Keratinocyte (primary cell): ENCODE measurements around the gene TECR. TPM values are rescaled to one million over a fixed set of nuclear protein-coding genes. Genes with fewer than 3 reads are reported as not detected.

Experiments used
- DNase-seq: peaks from one replicate; pipeline ENCODE4 v3.0.0-alpha.2; 2011; ENCODE audit warnings: low read depth, missing footprints, low spot score
- FAIRE-seq: peaks from 2 replicates; lab custom pipeline; 2011; peaks lifted over from hg19 to GRCh38; lab: Jason Lieb, UNC
- H2AFZ ChIP-seq: 2 replicates; pipeline ENCODE4 v1.6.0; 2012; ENCODE audit warnings: low read length, control low read depth, inconsistent platforms; ENCODE audit not compliant: control insufficient read depth
- H3K27ac ChIP-seq: 2 replicates; pipeline ENCODE4 v1.5.1; 2011; ENCODE audit warnings: low read length; ENCODE audit not compliant: control insufficient read depth, insufficient read depth
- H3K27me3 ChIP-seq: 3 replicates; pipeline ENCODE4 v1.6.0; 2011; ENCODE audit warnings: low read length; ENCODE audit not compliant: control insufficient read depth, insufficient read depth; ENCODE audit errors: extremely low read depth
- H3K36me3 ChIP-seq, 2 experiments: 2 replicates in 1 of 2; 3 replicates in 1 of 2; pipeline ENCODE4 v1.5.1; 2011; ENCODE audit warnings: low read length in 2 of 2, mild to moderate bottlenecking in 1 of 2; ENCODE audit not compliant: control insufficient read depth in 2 of 2, insufficient read depth in 2 of 2; ENCODE audit errors: extremely low read depth in 1 of 2
- H3K4me1 ChIP-seq: 3 replicates; pipeline ENCODE4 v1.5.1; 2011; ENCODE audit warnings: low read length; ENCODE audit not compliant: control insufficient read depth, insufficient read depth; ENCODE audit errors: extremely low read depth
- H3K4me2 ChIP-seq: 3 replicates; pipeline ENCODE4 v1.6.0; 2011; ENCODE audit warnings: low read depth, low read length; ENCODE audit not compliant: control insufficient read depth, insufficient read depth; ENCODE audit errors: extremely low read depth
- H3K4me3 ChIP-seq, 3 experiments: fragments of 200-600 bp in 1 of 3; sonication (generic) in 1 of 3; 2 replicates in 2 of 3; 3 replicates in 1 of 3; pipeline ENCODE4 v1.5.1; 2011 to 2016; ENCODE audit warnings: low read length in 3 of 3, mild to moderate bottlenecking in 3 of 3, control low read depth in 2 of 3, inconsistent platforms in 1 of 3, low read depth in 1 of 3, mixed read lengths in 1 of 3, mixed run types in 1 of 3, moderate library complexity in 1 of 3; ENCODE audit not compliant: control insufficient read depth in 2 of 3, insufficient read depth in 2 of 3; ENCODE audit errors: extremely low read depth in 1 of 3
- H3K79me2 ChIP-seq: 2 replicates; pipeline ENCODE4 v1.6.0; 2012; ENCODE audit warnings: low read length; ENCODE audit not compliant: control insufficient read depth, insufficient read depth
- H3K9ac ChIP-seq: 3 replicates; pipeline ENCODE4 v1.6.0; 2011; ENCODE audit warnings: low read length; ENCODE audit not compliant: control insufficient read depth, insufficient read depth; ENCODE audit errors: extremely low read depth
- H3K9me1 ChIP-seq: 3 replicates; pipeline ENCODE4 v1.6.0; 2011; ENCODE audit warnings: low read length; ENCODE audit not compliant: control insufficient read depth, insufficient read depth; ENCODE audit errors: extremely low read depth
- H3K9me3 ChIP-seq: 2 replicates; pipeline ENCODE4 v1.5.1; 2012; ENCODE audit warnings: low read depth, low read length; ENCODE audit not compliant: control insufficient read depth
- H4K20me1 ChIP-seq: 3 replicates; pipeline ENCODE4 v1.6.0; 2011; ENCODE audit warnings: low read length; ENCODE audit not compliant: control insufficient read depth, insufficient read depth; ENCODE audit errors: extremely low read depth
- EZH2 ChIP-seq: IDR thresholded peaks from one replicate; pipeline ENCODE4 v1.6.1; 2012; ENCODE audit warnings: inconsistent platforms, mild to moderate bottlenecking, low read length, moderate library complexity
- dilution Hi-C: fragments of 300-500 bp; cut with MboI; formaldehyde crosslinking; loops from one replicate; pipeline ENCODE4 v1.7.0; 2020; ENCODE audit warnings: low sequenced_read_pairs; ENCODE audit not compliant: extremely low pct_ligation_motif_present
- polyA plus RNA-seq, 5 experiments: library from polyadenylated mRNA; depleted of rRNA in 3 of 5; stranded (reverse) in 3 of 5; stranded (forward) in 1 of 5; unstranded in 1 of 5; fragments of >200 nt; gene quantifications; 1 replicate in 1 of 5; 2 replicates in 3 of 5; 3 replicates in 1 of 5; pipeline versions ENCODE4 v1.2.1 to v1.2.3, GENCODE V29; 2011 to 2012; ENCODE audit warnings: missing spikeins in 2 of 5, low read depth in 1 of 5, low replicate concordance in 1 of 5
- TF ChIP-seq, protein P1 (sequence below), 3 experiments: IDR thresholded peaks in 1 of 3; conservative IDR thresholded peaks in 1 of 3; optimal IDR thresholded peaks in 1 of 3; 2 replicates in 2 of 3; 3 replicates in 1 of 3; pipeline versions ENCODE3 to v1.5.1; 2011; ENCODE audit warnings: low read length in 3 of 3, mild to moderate bottlenecking in 3 of 3, moderate library complexity in 2 of 3, control low read depth in 1 of 3, inconsistent platforms in 1 of 3; ENCODE audit not compliant: insufficient read depth in 2 of 3; ENCODE audit errors: extremely low read depth in 1 of 3

Gene TECR
- polyA plus RNA-seq, 1 donor (not counting 4 experiments of a cell fraction or from before 2014, with no cell fraction given), result 92.3 TPM

GRCh38 chr19:14516746-14517438 is 12.5 kb upstream of the TECR start:
- Histone ChIP-seq H3K4me3 (peak overlapping the region; percentile 83 to 99 (median 90)), H2AFZ (no peak overlapping the region), H3K9me3 (no peaks in the 10 kb centered on the region), H3K4me1 (peaks cover 35% of the 10 kb centered on the region), H4K20me1 (peaks cover 24% of the 10 kb centered on the region), H3K9ac (peak overlapping the region; percentile 99), H3K27ac (peak overlapping the region; percentile 94), H3K4me2 (peak overlapping the region; percentile 94), H3K79me2 (peaks cover 31% of the 10 kb centered on the region), H3K27me3 (no peaks in the 10 kb centered on the region), H3K9me1 (peaks cover 4% of the 10 kb centered on the region), H3K36me3 (peaks cover 24 to 35% of the 10 kb centered on the region in 2 experiments)
- TF ChIP-seq EZH2, result no peak
- TF ChIP-seq, protein P1, sequence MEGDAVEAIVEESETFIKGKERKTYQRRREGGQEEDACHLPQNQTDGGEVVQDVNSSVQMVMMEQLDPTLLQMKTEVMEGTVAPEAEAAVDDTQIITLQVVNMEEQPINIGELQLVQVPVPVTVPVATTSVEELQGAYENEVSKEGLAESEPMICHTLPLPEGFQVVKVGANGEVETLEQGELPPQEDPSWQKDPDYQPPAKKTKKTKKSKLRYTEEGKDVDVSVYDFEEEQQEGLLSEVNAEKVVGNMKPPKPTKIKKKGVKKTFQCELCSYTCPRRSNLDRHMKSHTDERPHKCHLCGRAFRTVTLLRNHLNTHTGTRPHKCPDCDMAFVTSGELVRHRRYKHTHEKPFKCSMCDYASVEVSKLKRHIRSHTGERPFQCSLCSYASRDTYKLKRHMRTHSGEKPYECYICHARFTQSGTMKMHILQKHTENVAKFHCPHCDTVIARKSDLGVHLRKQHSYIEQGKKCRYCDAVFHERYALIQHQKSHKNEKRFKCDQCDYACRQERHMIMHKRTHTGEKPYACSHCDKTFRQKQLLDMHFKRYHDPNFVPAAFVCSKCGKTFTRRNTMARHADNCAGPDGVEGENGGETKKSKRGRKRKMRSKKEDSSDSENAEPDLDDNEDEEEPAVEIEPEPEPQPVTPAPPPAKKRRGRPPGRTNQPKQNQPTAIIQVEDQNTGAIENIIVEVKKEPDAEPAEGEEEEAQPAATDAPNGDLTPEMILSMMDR (optimal IDR thresholded peaks at IDR 0.05 in 1 of 3, IDR thresholded peaks at IDR 0.05 in 1 of 3, conservative IDR thresholded peaks at IDR 0.05 in 1 of 3; ENCODE audit: extremely low read depth in 1 of 3, insufficient read depth in 2 of 3, low read length in 3 of 3), result no peak
- dilution Hi-C loops, result no loop called here
- FAIRE-seq (no peak), DNase-seq (no peak)

GRCh38 chr19:14517446-14517839 is 12.0 kb upstream of the TECR start:
- no peak for DNase-seq

More at GRCh38 chr19:14517446-14517839, 12.0 kb upstream of the TECR start:
- TF ChIP-seq, protein P1 (optimal IDR thresholded peaks at IDR 0.05 in 1 of 3, IDR thresholded peaks at IDR 0.05 in 1 of 3, conservative IDR thresholded peaks at IDR 0.05 in 1 of 3; ENCODE audit: extremely low read depth in 1 of 3, insufficient read depth in 2 of 3, low read length in 3 of 3), result no peak
- TF ChIP-seq EZH2, result no peak
- H3K79me2 ChIP-seq, result peaks cover 31% of the 10 kb centered on the region
- dilution Hi-C loops, result no loop called here
- H3K9me3 ChIP-seq, result no peaks in the 10 kb centered on the region
- H3K9ac ChIP-seq, result peak overlapping the region; percentile 99
- H3K4me2 ChIP-seq, result peak overlapping the region; percentile 94
- H3K27me3 ChIP-seq, result no peaks in the 10 kb centered on the region
- no peak overlapping the region for H2AFZ ChIP-seq
- peaks cover 35% of the 10 kb centered on the region for H3K4me1 ChIP-seq
- H3K36me3 ChIP-seq, result peaks cover 24 to 35% of the 10 kb centered on the region in 2 experiments
- H3K9me1 ChIP-seq, result peaks cover 4% of the 10 kb centered on the region
- peak overlapping the region; percentile 94 for H3K27ac ChIP-seq
- no peak for FAIRE-seq
- H3K4me3 ChIP-seq, result peak overlapping the region; percentile 83 to 99 (median 90)
- peaks cover 24% of the 10 kb centered on the region for H4K20me1 ChIP-seq
